Measurements from ENCODE around the gene OR51B2.

GRCh38 chr11:5288906-5289550 lies 35.1 kb downstream of the OR51B2 start:
- TF ChIP-seq CTCF (IDR thresholded peaks at IDR 0.05 in 8 of 11, conservative IDR thresholded peaks at IDR 0.05 in 3 of 11) (no peak), POLR2AphosphoS5 (IDR thresholded peaks at IDR 0.05) (no peak)
